GM12878 (cell line): Measurements from ENCODE around the gene NKX6-1. TPM values are rescaled to one million over a fixed set of nuclear protein-coding genes. Genes with fewer than 3 reads are reported as not detected.

ENCODE experiments used
- ATAC-seq: fragments of 200-7000 bp; cut with Tn5 transposase; 3 replicates; pipeline ENCODE4 v1.9.1; 2020; ENCODE audit warnings: mild to moderate bottlenecking, moderate library complexity
- BruUV-seq: library from RNA; stranded (reverse); fragments of 400-500 nt; replicated peaks from 2 replicates; lab custom pipeline; 2021; lab: Mats Ljungman, UMichigan
- CTCF ChIA-PET: fragments of 300-600 bp; sonication (Branson Sonifier 250); formaldehyde crosslinking; extraction: SDS; loops from one replicate; lab custom pipeline; 2021; ENCODE audit warnings: inconsistent platforms; lab: Yijun Ruan, JAX
- POLR2A ChIA-PET: fragments of 350-600 bp; formaldehyde crosslinking; extraction: SDS; loops from one replicate; lab custom pipeline; 2021; ENCODE audit warnings: inconsistent platforms; lab: Charles Lee
- RAD21 ChIA-PET: fragments of 300-600 bp; sonication (Branson Sonifier 250); formaldehyde crosslinking; loops from one replicate; lab custom pipeline; 2023; ENCODE audit warnings: antibody characterized with exemption; ENCODE audit not compliant: unreplicated experiment; lab: Charles Lee
- SMC1A ChIA-PET: fragments of 300-600 bp; sonication (Branson Sonifier 250); formaldehyde crosslinking; loops from one replicate; lab custom pipeline; 2023; ENCODE audit not compliant: unreplicated experiment, uncharacterized antibody; lab: Charles Lee
- DNase-seq: peaks from one replicate; pipeline ENCODE4 v3.0.0-alpha.2; 2011; ENCODE audit warnings: low read depth, low spot score
- FAIRE-seq: peaks from 3 replicates; lab custom pipeline; 2011; peaks lifted over from hg19 to GRCh38; lab: Jason Lieb, UNC
- H2AFZ ChIP-seq: 2 replicates; pipeline ENCODE4 v1.6.0; 2011; ENCODE audit warnings: low read depth, low read length, control low read depth; ENCODE audit not compliant: control insufficient read depth
- H3K27ac ChIP-seq: 2 replicates; pipeline ENCODE4 v1.5.1; 2011; ENCODE audit warnings: control low read depth; ENCODE audit not compliant: control insufficient read depth, insufficient read depth
- H3K27me3 ChIP-seq, 2 experiments: replicated peaks in 1 of 2; 2 replicates each; pipeline versions ENCODE4 v1.6.0 to v1.6.1; 2011; ENCODE audit warnings: low read length in 1 of 2; ENCODE audit not compliant: control insufficient read depth in 2 of 2, insufficient read depth in 2 of 2
- H3K36me3 ChIP-seq, 2 experiments: 2 replicates each; pipeline ENCODE4 v1.5.1; 2011; ENCODE audit warnings: low read length in 1 of 2; ENCODE audit not compliant: control insufficient read depth in 2 of 2, insufficient read depth in 2 of 2
- H3K4me1 ChIP-seq: 2 replicates; pipeline ENCODE4 v1.6.1; 2011; ENCODE audit warnings: mild to moderate bottlenecking, low read length, moderate library complexity, mixed read lengths; ENCODE audit not compliant: control insufficient read depth, insufficient read depth
- H3K4me2 ChIP-seq: 2 replicates; pipeline ENCODE4 v1.6.0; 2011; ENCODE audit warnings: control low read depth; ENCODE audit not compliant: control insufficient read depth, insufficient read depth
- H3K4me3 ChIP-seq: fragments of 200-600 bp; sonication (generic); 2 replicates; pipeline ENCODE4 v1.5.1; 2016
- H3K79me2 ChIP-seq: 2 replicates; pipeline ENCODE4 v1.6.0; 2011; ENCODE audit warnings: low read length; ENCODE audit not compliant: control insufficient read depth, insufficient read depth
- H3K9ac ChIP-seq: 2 replicates; pipeline ENCODE4 v1.8.0; 2011; ENCODE audit warnings: low read length, control low read depth, mixed read lengths; ENCODE audit not compliant: control insufficient read depth, insufficient read depth
- H3K9me3 ChIP-seq: replicated peaks from 3 replicates; pipeline ENCODE4 v1.5.1; 2011; ENCODE audit warnings: mild to moderate bottlenecking, low read length; ENCODE audit not compliant: control insufficient read depth, insufficient read depth
- H4K20me1 ChIP-seq: 2 replicates; pipeline ENCODE4 v1.6.0; 2011; ENCODE audit not compliant: control insufficient read depth, insufficient read depth
- BCL11A ChIP-seq: IDR thresholded peaks from 2 replicates; pipeline ENCODE4 v1.6.1; 2011; ENCODE audit warnings: low read depth, low read length
- CBFB ChIP-seq: IDR thresholded peaks from 2 replicates; pipeline ENCODE4 v1.6.1; 2016; ENCODE audit warnings: antibody characterized with exemption, low read depth
- E2F4 ChIP-seq: IDR thresholded peaks from 2 replicates; pipeline ENCODE4 v1.6.1; 2012; ENCODE audit warnings: low read depth, low read length, improper control_type of control experiment
- FOXK2 ChIP-seq: fragments of 450-650 bp; IDR thresholded peaks from 2 replicates; pipeline ENCODE4 v1.6.1; 2017; ENCODE audit warnings: mild to moderate bottlenecking, moderate library complexity
- KLF5 ChIP-seq: fragments of 450-650 bp; IDR thresholded peaks from 2 replicates; pipeline ENCODE4 v1.6.1; 2014; ENCODE audit warnings: mild to moderate bottlenecking; ENCODE audit not compliant: partially characterized antibody
- NFXL1 ChIP-seq: fragments of 450-650 bp; IDR thresholded peaks from 2 replicates; pipeline ENCODE4 v1.6.1; 2017; ENCODE audit warnings: antibody characterized with exemption, mild to moderate bottlenecking, borderline replicate concordance
- PBX3 ChIP-seq: IDR thresholded peaks from 2 replicates; pipeline ENCODE4 v1.6.1; 2011; ENCODE audit warnings: mild to moderate bottlenecking, low read depth, low read length, moderate library complexity; ENCODE audit not compliant: insufficient replicate concordance
- POLR2AphosphoS2 ChIP-seq: IDR thresholded peaks from 2 replicates; pipeline ENCODE4 v1.6.1; 2011; ENCODE audit warnings: low read depth, mild to moderate bottlenecking, low read length, improper control_type of control experiment, moderate library complexity
- RCOR1 ChIP-seq: conservative IDR thresholded peaks from 2 replicates; pipeline ENCODE4 v1.6.1; 2012; ENCODE audit warnings: low read depth, low read length, improper control_type of control experiment
- SUPT20H ChIP-seq: IDR thresholded peaks from 2 replicates; pipeline ENCODE4 v1.6.1; 2011; ENCODE audit warnings: low read depth, mild to moderate bottlenecking, low read length, moderate library complexity, borderline replicate concordance; ENCODE audit not compliant: control insufficient read depth
- TCF12 ChIP-seq: IDR thresholded peaks from 2 replicates; pipeline ENCODE4 v1.6.1; 2011; ENCODE audit warnings: low read depth, mild to moderate bottlenecking, low read length
- TCF3 ChIP-seq: IDR thresholded peaks from 2 replicates; pipeline ENCODE4 v1.6.1; 2012; ENCODE audit warnings: low read depth, mild to moderate bottlenecking, low read length, borderline replicate concordance; ENCODE audit not compliant: insufficient read depth
- ZNF592 ChIP-seq: fragments of 450-650 bp; IDR thresholded peaks from 2 replicates; pipeline ENCODE4 v1.6.1; 2017; ENCODE audit warnings: mild to moderate bottlenecking, moderate library complexity
- in situ Hi-C: fragments of 300-500 bp; cut with MboI; formaldehyde crosslinking; loops from 9 replicates; pipeline ENCODE4 v1.14.3; 2018; ENCODE audit warnings: mixed read lengths
- intact Hi-C: fragments of 100-400 bp; cut with micrococcal nuclease; formaldehyde crosslinking; loops from one replicate; pipeline ENCODE4 v1.14.2; 2022; ENCODE audit not compliant: unreplicated experiment
- polyA plus RNA-seq, 11 experiments: library from polyadenylated mRNA; depleted of rRNA in 4 of 11; unstranded in 6 of 11; stranded (reverse) in 5 of 11; fragments of >200 nt; fragmentation: Nextera tagmentation in 4 of 11; fragmentation: Illumina TruSeq in 1 of 11; extraction: Ambion mirVana in 4 of 11; extraction: Trizol in 1 of 11; gene quantifications; 1 replicate in 1 of 11; 2 replicates in 10 of 11; pipeline versions ENCODE4 v1.2.1 to v1.2.3, GENCODE V29; 2011 to 2016; ENCODE audit warnings: inconsistent platforms in 2 of 11, missing spikeins in 2 of 11, low read depth in 1 of 11
- total RNA-seq, 4 experiments: library from RNA; depleted of rRNA in 3 of 4; stranded (reverse); fragments of >200 nt in 3 of 4; fragmentation: Illumina TruSeq in 1 of 4; extraction: Trizol in 1 of 4; gene quantifications; 2 replicates each; pipeline versions ENCODE4 v1.2.1 to v1.2.3, GENCODE V29; 2013 to 2021

The NKX6-1 gene
- total and polyA plus RNA-seq, 10 of the 15 experiments (the other 5 are each of a cell fraction or from before 2014, with no cell fraction given) = not detected

- intact Hi-C loops = loop anchor here (5.0 kb wide), 1 partner anchor 885 kb away; no protein-coding TSS in a partner anchor
- FAIRE-seq = no peak
Measured at GRCh38 chr4:84527391-84527790, 28.3 kb upstream of the NKX6-1 start.

More at GRCh38 chr4:84527391-84527790, 28.3 kb upstream of the NKX6-1 start:
- no peaks in the 10 kb centered on the region for H3K4me1 ChIP-seq
- RAD21 ChIA-PET = no interaction called here
- H3K4me3 ChIP-seq = no peak overlapping the region
- SMC1A ChIA-PET = no interaction called here
- no peaks in the 10 kb centered on the region for H3K9me3 ChIP-seq
- in situ Hi-C loops = no loop called here
- H3K9ac ChIP-seq = no peak overlapping the region
- CTCF ChIA-PET = interaction anchor here (2.1 to 4.3 kb wide), 2 partner anchors 9 to 882 kb away, joined by 9 to 14 read pairs; no protein-coding TSS in a partner anchor
- H3K36me3 ChIP-seq = no peaks in the 10 kb centered on the region
- no peak overlapping the region for H2AFZ ChIP-seq
- no TSS peak for BruUV-seq
- H4K20me1 ChIP-seq = no peaks in the 10 kb centered on the region
- H3K27ac ChIP-seq = no peak overlapping the region
- no peaks in the 10 kb centered on the region for H3K27me3 ChIP-seq
- TF ChIP-seq FOXK2 (no peak), PBX3 (no peak), CBFB (no peak), SUPT20H (no peak), NFXL1 (no peak), BCL11A (no peak), TCF3 (no peak), RCOR1 (no peak), KLF5 (no peak), E2F4 (no peak), TCF12 (no peak), POLR2AphosphoS2 (no peak), ZNF592 (no peak)
- H3K79me2 ChIP-seq = no peaks in the 10 kb centered on the region
- DNase-seq (no peak), ATAC-seq (no peak)
- POLR2A ChIA-PET = no interaction called here
- H3K4me2 ChIP-seq = no peak overlapping the region
